ENCODE measurements around the gene ARMC5.
A peak's percentile ranks its signal among the peaks of the same experiment; 100 is the strongest.
"Not testable (repeated sequence)": the region's sequence is repeated elsewhere in the genome, so short reads cannot be mapped to it uniquely, and the experiment has no call there.

ARMC5 gene

GRCh38 chr16:31439519-31439918, 19.8 kb upstream of the ARMC5 start:
- TF ChIP-seq CTCF (IDR thresholded peaks at IDR 0.05; ENCODE audit: extremely low read depth, insufficient read depth, missing control alignments), result no peak
- no peak for DNase-seq (ENCODE audit: low spot score)
- in situ Hi-C loops (cut with MboI; ENCODE audit: low pct_unique_long_range_greater_than_20kb, low sequenced_read_pairs, unreplicated experiment), result loop anchor here (25.0 kb wide), 1 partner anchor 477 kb away; the partner anchor contains the start of gene SETD1A

GRCh38 chr16:31440516-31441184, 18.7 kb upstream of the ARMC5 start:
- no peak for DNase-seq (ENCODE audit: low spot score)
- TF ChIP-seq CTCF (IDR thresholded peaks at IDR 0.05; ENCODE audit: extremely low read depth, insufficient read depth, missing control alignments), result no peak
- in situ Hi-C loops (cut with MboI; ENCODE audit: low pct_unique_long_range_greater_than_20kb, low sequenced_read_pairs, unreplicated experiment), result loop anchor here (10.0 to 25.0 kb wide), 2 partner anchors 236 to 478 kb away; partner anchors contain the start of genes PYCARD and SETD1A

DNA sequence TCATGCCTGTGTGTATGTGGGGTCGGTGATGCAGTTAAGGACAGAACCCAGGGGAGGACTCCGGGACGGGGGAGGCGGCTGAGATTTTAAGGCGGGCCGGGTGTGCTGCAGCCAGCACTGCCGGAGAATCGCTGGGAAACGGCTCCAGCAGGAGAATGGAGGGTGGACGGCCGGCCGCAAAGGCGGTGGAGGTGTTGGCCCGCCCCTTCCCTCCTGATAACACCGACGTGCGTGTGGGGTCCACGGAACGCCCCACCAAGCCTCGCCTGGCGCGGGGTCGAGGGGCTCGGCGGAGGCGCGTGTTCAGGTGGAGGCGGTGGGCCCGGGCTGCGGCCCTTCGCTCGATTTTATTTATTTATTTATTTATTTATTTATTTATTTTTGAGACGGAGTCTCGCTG, 17.3 kb upstream of the ARMC5 start:
- no peak for DNase-seq (ENCODE audit: low spot score)
- in situ Hi-C loops (cut with MboI; ENCODE audit: low pct_unique_long_range_greater_than_20kb, low sequenced_read_pairs, unreplicated experiment), result loop anchor here (10.0 to 25.0 kb wide), 2 partner anchors 237 to 480 kb away; partner anchors contain the start of genes PYCARD and SETD1A
- no peak for TF ChIP-seq CTCF (IDR thresholded peaks at IDR 0.05; ENCODE audit: extremely low read depth, insufficient read depth, missing control alignments)

GRCh38 chr16:31445931-31446330, 13.4 kb upstream of the ARMC5 start:
- in situ Hi-C loops (cut with MboI; ENCODE audit: low pct_unique_long_range_greater_than_20kb, low sequenced_read_pairs, unreplicated experiment), result loop anchor here (10.0 to 25.0 kb wide), 2 partner anchors 241 to 484 kb away; partner anchors contain the start of genes PYCARD and SETD1A
- not testable (repeated sequence) for DNase-seq (ENCODE audit: low spot score)

- in situ Hi-C loops (cut with MboI; ENCODE audit: low pct_unique_long_range_greater_than_20kb, low sequenced_read_pairs, unreplicated experiment), result loop anchor here (25.0 kb wide), 1 partner anchor 411 kb away; the partner anchor contains the start of gene ZNF267
- DNase-seq (ENCODE audit: low spot score), result no peak
Observed at GRCh38 chr16:31451201-31451600, 8.1 kb upstream of the ARMC5 start.

DNA sequence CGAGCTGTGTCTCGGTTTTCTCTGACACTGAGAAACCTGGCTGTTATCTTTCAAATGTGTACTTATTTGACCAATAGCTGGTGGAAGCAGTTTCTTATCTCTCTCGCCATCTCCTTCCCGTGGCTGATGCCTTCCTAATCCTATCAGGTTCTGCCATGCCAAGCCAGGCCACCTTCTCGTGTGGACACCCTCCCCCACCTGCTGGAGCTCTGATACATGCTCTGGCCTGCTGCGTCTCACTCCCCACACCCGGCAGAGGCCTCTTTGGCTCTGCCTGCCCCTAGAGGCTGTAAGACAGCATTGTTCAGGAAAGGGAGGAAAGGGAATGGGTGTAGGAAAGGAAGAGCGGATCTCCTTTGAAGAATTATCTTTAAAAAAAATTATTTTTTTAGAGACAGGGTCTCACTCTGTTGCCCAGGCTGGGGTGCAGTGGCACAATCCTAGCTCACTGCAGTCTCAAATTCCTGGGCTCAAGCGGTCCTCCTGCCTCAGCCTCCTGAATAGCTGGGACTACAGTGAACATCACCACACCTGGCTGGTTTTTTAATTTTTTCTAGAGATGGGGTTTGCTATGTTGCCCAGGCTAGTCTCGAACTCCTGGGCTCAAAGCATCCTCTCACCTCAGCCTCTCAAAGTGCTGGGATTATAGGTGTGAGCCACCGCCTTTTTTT, 7.5 kb upstream of the ARMC5 start:
- TF ChIP-seq CTCF (IDR thresholded peaks at IDR 0.05; ENCODE audit: extremely low read depth, insufficient read depth, missing control alignments), result peak; percentile 29
- in situ Hi-C loops (cut with MboI; ENCODE audit: low pct_unique_long_range_greater_than_20kb, low sequenced_read_pairs, unreplicated experiment), result loop anchor here (25.0 kb wide), 1 partner anchor 410 kb away; the partner anchor contains the start of gene ZNF267
- no peak for DNase-seq (ENCODE audit: low spot score)

More at GRCh38 chr16:31451201-31451600, 8.1 kb upstream of the ARMC5 start:
- TF ChIP-seq CTCF (IDR thresholded peaks at IDR 0.05; ENCODE audit: extremely low read depth, insufficient read depth, missing control alignments), result no peak
